Ammon's horn (tissue), 1 donor: ENCODE data around the gene ANKRD11.
A peak's percentile ranks its signal among the peaks of the same experiment; 100 is the strongest.
"Not testable (repeated sequence)": the region's sequence is repeated elsewhere in the genome, so short reads cannot be mapped to it uniquely, and the experiment has no call there.

ENCODE experiments used
- DNase-seq: peaks from one replicate; pipeline ENCODE4 v3.0.0-alpha.2; 2016; ENCODE audit warnings: low spot score

ANKRD11 gene

GRCh38 chr16:89264800-89265550, 225.4 kb downstream of the ANKRD11 start:
- DNase-seq, result no peak

- DNase-seq, result no peak
Observed at GRCh38 chr16:89261691-89262563, 228.4 kb downstream of the ANKRD11 start.

- not testable (repeated sequence) for DNase-seq
Observed at GRCh38 chr16:89259901-89260300, 230.5 kb downstream of the ANKRD11 start.

GRCh38 chr16:89257757-89258465, 232.4 kb downstream of the ANKRD11 start:
- DNase-seq, result no peak

GRCh38 chr16:89257281-89257731, 233.1 kb downstream of the ANKRD11 start:
- no peak for DNase-seq

GRCh38 chr16:89256651-89257254, 233.6 kb downstream of the ANKRD11 start:
- peak; percentile 56 for DNase-seq

GRCh38 chr16:89253548-89254287, 236.6 kb downstream of the ANKRD11 start:
- DNase-seq, result no peak

- DNase-seq, result no peak
Observed at GRCh38 chr16:89248196-89248982, 242.0 kb downstream of the ANKRD11 start.

GRCh38 chr16:89247734-89248075, 242.7 kb downstream of the ANKRD11 start:
- DNase-seq, result not testable (repeated sequence)

GRCh38 chr16:89246903-89247733, 243.2 kb downstream of the ANKRD11 start:
- DNase-seq, result peak; percentile 92

GRCh38 chr16:89246383-89246902, 243.9 kb downstream of the ANKRD11 start:
- DNase-seq, result no peak

- no peak for DNase-seq
Observed at GRCh38 chr16:89244754-89245153, 245.6 kb downstream of the ANKRD11 start.

- DNase-seq, result not testable (repeated sequence)
Observed at GRCh38 chr16:89244264-89244663, 246.1 kb downstream of the ANKRD11 start.

GRCh38 chr16:89243664-89244063, 246.7 kb downstream of the ANKRD11 start:
- DNase-seq, result no peak

GRCh38 chr16:89242795-89243200, 247.6 kb downstream of the ANKRD11 start:
- DNase-seq, result no peak

- DNase-seq, result peak; percentile 82
Observed at GRCh38 chr16:89241187-89242007, 249.0 kb downstream of the ANKRD11 start.

- no peak for DNase-seq
Observed at GRCh38 chr16:89237733-89238132, 252.6 kb downstream of the ANKRD11 start.
